Chondrocyte (in vitro differentiated cells): ENCODE data around the gene DOCK3. TPM values are rescaled to one million over a fixed set of nuclear protein-coding genes. Genes with fewer than 3 reads are reported as not detected.
A peak's percentile ranks its signal among the peaks of the same experiment; 100 is the strongest.

ENCODE experiments used
- DNase-seq: peaks from one replicate; pipeline ENCODE4 v3.0.0; 2021; ENCODE audit warnings: mixed read lengths, low spot score
- H3K27ac Mint-ChIP-seq: one replicate; pipeline ENCODE4 v1.8.0; 2021; ENCODE audit warnings: mild to moderate bottlenecking, moderate library complexity, mixed read lengths; ENCODE audit not compliant: unreplicated experiment
- H3K27me3 Mint-ChIP-seq: 2 replicates; pipeline ENCODE4 v1.8.0; 2021; ENCODE audit warnings: low read depth, mixed read lengths
- H3K36me3 Mint-ChIP-seq: 2 replicates; pipeline ENCODE4 v1.8.0; 2021; ENCODE audit warnings: low read depth, mixed read lengths
- H3K4me1 Mint-ChIP-seq: 2 replicates; pipeline ENCODE4 v1.8.0; 2021; ENCODE audit warnings: low read depth, mild to moderate bottlenecking, mixed read lengths
- H3K4me3 Mint-ChIP-seq: one replicate; pipeline ENCODE4 v1.8.0; 2021; ENCODE audit warnings: mild to moderate bottlenecking, moderate library complexity, mixed read lengths; ENCODE audit not compliant: unreplicated experiment
- H3K9me3 Mint-ChIP-seq: 2 replicates; pipeline ENCODE4 v1.8.0; 2021; ENCODE audit warnings: low read depth, mixed read lengths
- CTCF ChIP-seq: fragments of 200-600 bp; sonication (generic); IDR thresholded peaks from 2 replicates; pipeline ENCODE4 v1.5.0; 2021; ENCODE audit warnings: antibody characterized with exemption, mild to moderate bottlenecking, moderate library complexity
- microRNA-seq: library from miRNA; unstranded; fragments of <30 nt; microRNA quantifications from one replicate; pipeline ENCODE4 v1.2.0, GENCODE V29; 2020; ENCODE audit warnings: borderline number of aligned reads
- total RNA-seq: library from RNA; stranded (reverse); gene quantifications from 3 replicates; pipeline ENCODE4 v1.2.1, GENCODE V29; 2021

The DOCK3 gene
- total RNA-seq, 1 donor from 2014 or later: 0.25 TPM

DNA sequence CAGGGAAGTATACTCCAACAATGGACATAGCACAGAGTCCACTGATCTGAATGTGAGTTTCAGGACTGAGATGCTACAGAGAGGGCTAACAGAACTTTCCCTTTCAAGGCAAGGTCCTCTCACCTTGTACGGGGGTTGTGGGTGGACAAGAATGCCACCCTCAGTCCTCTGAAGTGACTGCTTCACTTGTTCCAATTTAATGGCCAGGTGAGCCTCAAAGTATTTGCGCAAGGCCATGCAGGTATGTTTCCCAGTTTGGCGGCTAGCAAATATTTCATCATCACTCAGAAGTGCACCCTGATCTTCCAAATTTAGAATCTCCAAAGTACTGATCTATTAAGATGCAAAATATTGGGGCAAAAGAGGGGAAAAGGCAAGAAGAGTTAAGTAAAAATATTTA, 754.4 kb downstream of the DOCK3 start:
- Mint-ChIP-seq H3K27ac (no peak overlapping the region), H3K36me3 (peaks cover 13% of the 10 kb centered on the region), H3K27me3 (no peaks in the 10 kb centered on the region), H3K4me1 (peaks cover 7% of the 10 kb centered on the region), H3K9me3 (no peaks in the 10 kb centered on the region), H3K4me3 (no peak overlapping the region)
- no peak for DNase-seq
- TF ChIP-seq CTCF: no peak

Small RNAs within 50 kb of the gene (microRNA-seq; reads per million reads assigned to microRNA genes)
- gene MIR4787: 5.5 reads per million, percentile 4 among the genes with 10 or more reads in this experiment

Other genes starting within 250 kb of the DOCK3 start
- gene CACNA2D2, start 171.3 kb upstream of the DOCK3 start, total RNA-seq: 0.34 to 0.46 TPM (median 0.40 TPM) in 3 replicates
- 3.2 to 5.8 TPM (median 4.4 TPM) in 3 replicates for gene C3orf18, start 107.2 kb upstream of the DOCK3 start, total RNA-seq
- gene HEMK1, start 105.4 kb upstream of the DOCK3 start, total RNA-seq: 15.1 to 20.1 TPM (median 15.2 TPM) in 3 replicates
- gene CISH, start 63.2 kb upstream of the DOCK3 start, total RNA-seq: 0.85 to 1.8 TPM (median 1.8 TPM) in 3 replicates
- gene MAPKAPK3, start 57.8 kb upstream of the DOCK3 start, total RNA-seq: 13.6 to 21.2 TPM (median 20.9 TPM) in 3 replicates